Tibial nerve (tissue), 4 donors: ENCODE measurements around the gene KLK5.

Experiments used
- EP300 ChIP-seq, 2 donors: sonication (generic); formaldehyde crosslinking; IDR thresholded peaks; one replicate each; pipeline ENCODE4 v1.6.1; 2017; ENCODE audit warnings: antibody characterized with exemption in 2 of 2, mild to moderate bottlenecking in 1 of 2
- TF ChIP-seq, protein P1 (sequence below), 5 experiments: fragments of 200-600 bp in 3 of 5; fragments of 450-650 bp in 2 of 5; sonication (generic) in 3 of 5; IDR thresholded peaks; one replicate each; pipeline ENCODE4 v1.5.1; 2016 to 2019; ENCODE audit warnings: antibody characterized with exemption in 5 of 5, mild to moderate bottlenecking in 3 of 5, moderate library complexity in 2 of 5

DNA sequence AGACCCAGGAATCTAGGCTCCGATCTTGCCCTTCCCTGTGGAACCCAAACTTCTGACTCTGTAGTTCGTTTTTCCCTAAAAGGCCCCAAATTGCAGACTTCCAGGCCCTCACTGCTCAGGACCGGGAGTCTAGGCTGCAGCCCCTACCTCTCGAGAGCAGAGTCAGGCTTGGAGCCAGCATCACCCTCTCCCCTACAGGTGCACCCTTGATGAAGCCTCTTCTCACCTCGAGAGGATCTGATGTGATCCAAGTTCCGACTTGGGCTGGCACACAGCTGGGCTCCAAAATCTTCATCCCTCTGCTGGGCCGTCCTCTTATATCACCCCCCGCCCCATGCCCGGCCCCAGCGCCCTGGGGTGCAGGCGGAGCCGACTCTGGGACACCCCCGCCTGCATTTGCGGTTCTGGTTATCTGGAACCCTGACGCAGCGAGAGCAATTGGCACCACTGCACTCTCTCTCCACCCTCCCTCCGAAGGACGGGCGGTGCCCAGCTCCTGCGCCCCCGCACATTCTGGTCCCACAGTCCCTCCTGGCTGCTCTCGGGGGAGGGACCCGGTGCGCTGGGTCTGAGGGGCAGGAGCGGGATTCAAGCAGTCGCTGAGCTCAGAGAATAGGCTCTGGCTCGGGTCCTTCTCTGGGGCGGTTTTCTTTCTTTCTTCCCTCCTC, 30.9 kb upstream of the KLK5 start, which contains the start of gene KLK7:
- TF ChIP-seq EP300 (IDR thresholded peaks at IDR 0.05), result no peak
- TF ChIP-seq, protein P1, sequence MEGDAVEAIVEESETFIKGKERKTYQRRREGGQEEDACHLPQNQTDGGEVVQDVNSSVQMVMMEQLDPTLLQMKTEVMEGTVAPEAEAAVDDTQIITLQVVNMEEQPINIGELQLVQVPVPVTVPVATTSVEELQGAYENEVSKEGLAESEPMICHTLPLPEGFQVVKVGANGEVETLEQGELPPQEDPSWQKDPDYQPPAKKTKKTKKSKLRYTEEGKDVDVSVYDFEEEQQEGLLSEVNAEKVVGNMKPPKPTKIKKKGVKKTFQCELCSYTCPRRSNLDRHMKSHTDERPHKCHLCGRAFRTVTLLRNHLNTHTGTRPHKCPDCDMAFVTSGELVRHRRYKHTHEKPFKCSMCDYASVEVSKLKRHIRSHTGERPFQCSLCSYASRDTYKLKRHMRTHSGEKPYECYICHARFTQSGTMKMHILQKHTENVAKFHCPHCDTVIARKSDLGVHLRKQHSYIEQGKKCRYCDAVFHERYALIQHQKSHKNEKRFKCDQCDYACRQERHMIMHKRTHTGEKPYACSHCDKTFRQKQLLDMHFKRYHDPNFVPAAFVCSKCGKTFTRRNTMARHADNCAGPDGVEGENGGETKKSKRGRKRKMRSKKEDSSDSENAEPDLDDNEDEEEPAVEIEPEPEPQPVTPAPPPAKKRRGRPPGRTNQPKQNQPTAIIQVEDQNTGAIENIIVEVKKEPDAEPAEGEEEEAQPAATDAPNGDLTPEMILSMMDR (IDR thresholded peaks at IDR 0.05), result no peak
